GM18870 (cell line): ENCODE results near the gene CARD14.
"Not testable (repeated sequence)": the region's sequence is repeated elsewhere in the genome, so short reads cannot be mapped to it uniquely, and the experiment has no call there.

Experiments
- ATAC-seq: cut with Tn5 transposase; IDR thresholded peaks from one replicate; pipeline ENCODE4 v1.9.1; 2021; ENCODE audit warnings: moderate library complexity; ENCODE audit not compliant: unreplicated experiment

The CARD14 gene

GRCh38 chr17:80183581-80184422 lies 14.0 kb downstream of the CARD14 start:
- ATAC-seq: no peak

- ATAC-seq: no peak
Observed at GRCh38 chr17:80184423-80184714, 14.5 kb downstream of the CARD14 start.

GRCh38 chr17:80185968-80186367 lies 16.1 kb downstream of the CARD14 start:
- no peak for ATAC-seq

GRCh38 chr17:80187090-80187489 lies 17.3 kb downstream of the CARD14 start:
- ATAC-seq: no peak

- ATAC-seq: no peak
Observed at GRCh38 chr17:80187515-80187941, 17.7 kb downstream of the CARD14 start.

GRCh38 chr17:80189611-80190010 lies 19.8 kb downstream of the CARD14 start:
- no peak for ATAC-seq

- ATAC-seq: no peak
Observed at GRCh38 chr17:80190716-80191115, 20.9 kb downstream of the CARD14 start.

GRCh38 chr17:80191192-80191591 lies 21.4 kb downstream of the CARD14 start:
- ATAC-seq: no peak

- no peak for ATAC-seq
Observed at GRCh38 chr17:80191865-80192661, 22.2 kb downstream of the CARD14 start.

- ATAC-seq: no peak
Observed at GRCh38 chr17:80195141-80195540, 25.3 kb downstream of the CARD14 start.

GRCh38 chr17:80195671-80196529 lies 26.1 kb downstream of the CARD14 start:
- ATAC-seq: no peak

GRCh38 chr17:80196652-80197051 lies 26.8 kb downstream of the CARD14 start:
- ATAC-seq: no peak

GRCh38 chr17:80198144-80198661 lies 28.4 kb downstream of the CARD14 start:
- no peak for ATAC-seq

- ATAC-seq: not testable (repeated sequence)
Observed at GRCh38 chr17:80199295-80199694, 29.5 kb downstream of the CARD14 start.

GRCh38 chr17:80201446-80201845 lies 31.6 kb downstream of the CARD14 start:
- ATAC-seq: no peak

- no peak for ATAC-seq
Observed at GRCh38 chr17:80202197-80202596, 32.4 kb downstream of the CARD14 start.

- ATAC-seq: no peak
Observed at GRCh38 chr17:80203471-80203963, 33.7 kb downstream of the CARD14 start.

- ATAC-seq: no peak
Observed at GRCh38 chr17:80204626-80205468, 35.0 kb downstream of the CARD14 start.

- ATAC-seq: no peak
Observed at GRCh38 chr17:80205811-80206210, 36.0 kb downstream of the CARD14 start.

- no peak for ATAC-seq
Observed at GRCh38 chr17:80208050-80208449, 38.2 kb downstream of the CARD14 start.
